T-helper 2 cell treated with Interferon-gamma antibody and Interleukin-4, amounts not matched to agents 5 μg/mL and 100 μg/mL, for 36 hours (primary cell): Measurements from ENCODE around the gene ZNF444.
"Not testable (repeated sequence)": the region's sequence is repeated elsewhere in the genome, so short reads cannot be mapped to it uniquely, and the experiment has no call there.

Source experiments
- DNase-seq: peaks from one replicate; pipeline ENCODE4 v3.0.0; 2021; ENCODE audit warnings: low spot score
- H3K27ac Mint-ChIP-seq: one replicate; pipeline ENCODE4 v1.8.0; 2021; ENCODE audit warnings: mild to moderate bottlenecking, mixed read lengths
- H3K27me3 Mint-ChIP-seq: one replicate; pipeline ENCODE4 v1.8.0; 2021; ENCODE audit warnings: low read depth, mixed read lengths
- H3K36me3 Mint-ChIP-seq: one replicate; pipeline ENCODE4 v1.8.0; 2021; ENCODE audit warnings: low read depth, mixed read lengths
- H3K4me1 Mint-ChIP-seq: one replicate; pipeline ENCODE4 v1.8.0; 2021; ENCODE audit warnings: low read depth, mixed read lengths
- H3K4me3 Mint-ChIP-seq: one replicate; pipeline ENCODE4 v1.8.0; 2022; ENCODE audit warnings: mild to moderate bottlenecking, moderate library complexity, mixed read lengths
- H3K9me3 Mint-ChIP-seq: one replicate; pipeline ENCODE4 v1.8.0; 2021; ENCODE audit warnings: mixed read lengths

Gene ZNF444

GRCh38 chr19:56176310-56176709 is 35.2 kb downstream of the ZNF444 start:
- not testable (repeated sequence) for H3K4me3 Mint-ChIP-seq, H3K36me3 Mint-ChIP-seq, H3K4me1 Mint-ChIP-seq, H3K27me3 Mint-ChIP-seq, DNase-seq, H3K27ac Mint-ChIP-seq, H3K9me3 Mint-ChIP-seq

- no peak for DNase-seq
- Mint-ChIP-seq H3K27ac (no peak overlapping the region), H3K27me3 (no peaks in the 10 kb centered on the region), H3K36me3 (no peaks in the 10 kb centered on the region), H3K4me3 (no peak overlapping the region), H3K9me3 (no peaks in the 10 kb centered on the region), H3K4me1 (peaks cover under 1% of the 10 kb centered on the region)
Observed at GRCh38 chr19:56176881-56177280, 35.8 kb downstream of the ZNF444 start.

GRCh38 chr19:56177564-56178243 is 36.6 kb downstream of the ZNF444 start:
- no peak overlapping the region for H3K27ac Mint-ChIP-seq
- H3K9me3 Mint-ChIP-seq: no peaks in the 10 kb centered on the region
- H3K4me1 Mint-ChIP-seq: no peaks in the 10 kb centered on the region
- no peak overlapping the region for H3K4me3 Mint-ChIP-seq
- H3K27me3 Mint-ChIP-seq: no peaks in the 10 kb centered on the region
- no peak for DNase-seq
- no peaks in the 10 kb centered on the region for H3K36me3 Mint-ChIP-seq

- DNase-seq: no peak
- Mint-ChIP-seq H3K4me3 (no peak overlapping the region), H3K27me3 (no peaks in the 10 kb centered on the region), H3K27ac (no peak overlapping the region), H3K36me3 (no peaks in the 10 kb centered on the region), H3K4me1 (no peaks in the 10 kb centered on the region), H3K9me3 (no peaks in the 10 kb centered on the region)
Observed at GRCh38 chr19:56189785-56190184, 48.7 kb downstream of the ZNF444 start.

GRCh38 chr19:56191115-56191514 is 50.0 kb downstream of the ZNF444 start:
- Mint-ChIP-seq H3K4me3 (no peak overlapping the region), H3K27me3 (no peaks in the 10 kb centered on the region), H3K9me3 (no peaks in the 10 kb centered on the region), H3K36me3 (no peaks in the 10 kb centered on the region), H3K27ac (no peak overlapping the region), H3K4me1 (no peaks in the 10 kb centered on the region)
- DNase-seq: no peak

GRCh38 chr19:56191711-56192110 is 50.6 kb downstream of the ZNF444 start:
- no peaks in the 10 kb centered on the region for H3K9me3 Mint-ChIP-seq
- no peaks in the 10 kb centered on the region for H3K27me3 Mint-ChIP-seq
- H3K4me3 Mint-ChIP-seq: no peak overlapping the region
- H3K4me1 Mint-ChIP-seq: no peaks in the 10 kb centered on the region
- no peaks in the 10 kb centered on the region for H3K36me3 Mint-ChIP-seq
- DNase-seq: no peak
- no peak overlapping the region for H3K27ac Mint-ChIP-seq

- no peak overlapping the region for H3K4me3 Mint-ChIP-seq
- no peaks in the 10 kb centered on the region for H3K4me1 Mint-ChIP-seq
- H3K27me3 Mint-ChIP-seq: no peaks in the 10 kb centered on the region
- no peak overlapping the region for H3K27ac Mint-ChIP-seq
- H3K9me3 Mint-ChIP-seq: no peaks in the 10 kb centered on the region
- H3K36me3 Mint-ChIP-seq: no peaks in the 10 kb centered on the region
- DNase-seq: no peak
Observed at GRCh38 chr19:56193981-56194640, 53.0 kb downstream of the ZNF444 start.

GRCh38 chr19:56197646-56198045 is 56.6 kb downstream of the ZNF444 start, which contains the start of gene ZSCAN5B:
Gene ZSCAN5B, minus strand, starts transcription at chr19:56197783. Its CDS starts 4,731 bp downstream, at chr19:56193052.
- not testable (repeated sequence) for H3K36me3 Mint-ChIP-seq, H3K4me3 Mint-ChIP-seq, H3K4me1 Mint-ChIP-seq, H3K9me3 Mint-ChIP-seq, H3K27me3 Mint-ChIP-seq, H3K27ac Mint-ChIP-seq, DNase-seq

GRCh38 chr19:56199687-56200086 is 58.6 kb downstream of the ZNF444 start:
- no peak for DNase-seq
- Mint-ChIP-seq H3K27ac (no peak overlapping the region), H3K9me3 (no peaks in the 10 kb centered on the region), H3K4me3 (no peak overlapping the region), H3K36me3 (no peaks in the 10 kb centered on the region), H3K27me3 (no peaks in the 10 kb centered on the region), H3K4me1 (no peaks in the 10 kb centered on the region)

- Mint-ChIP-seq H3K4me1 (no peaks in the 10 kb centered on the region), H3K4me3 (no peak within 1 kb of the TSS), H3K9me3 (no peaks in the 10 kb centered on the region), H3K27me3 (no peaks in the 10 kb centered on the region), H3K27ac (no peak within 1 kb of the TSS), H3K36me3 (no peaks in the 10 kb centered on the region)
- DNase-seq: no peak
Observed at GRCh38 chr19:56201973-56202372, 60.9 kb downstream of the ZNF444 start, which contains the start of gene ZSCAN5C. Gene ZSCAN5C, plus strand, starts transcription at chr19:56202273. Its CDS starts 3,641 bp downstream, at chr19:56205914.

GRCh38 chr19:56207581-56207980 is 66.5 kb downstream of the ZNF444 start:
- H3K27me3 Mint-ChIP-seq, H3K4me3 Mint-ChIP-seq, DNase-seq, H3K4me1 Mint-ChIP-seq, H3K27ac Mint-ChIP-seq, H3K36me3 Mint-ChIP-seq, H3K9me3 Mint-ChIP-seq: not testable (repeated sequence)

- Mint-ChIP-seq H3K36me3 (no peaks in the 10 kb centered on the region), H3K9me3 (no peaks in the 10 kb centered on the region), H3K4me3 (no peak overlapping the region), H3K27me3 (no peaks in the 10 kb centered on the region), H3K27ac (no peak overlapping the region), H3K4me1 (no peaks in the 10 kb centered on the region)
- DNase-seq: no peak
Observed at GRCh38 chr19:56209091-56209490, 68.0 kb downstream of the ZNF444 start.

GRCh38 chr19:56210036-56210435 is 68.9 kb downstream of the ZNF444 start:
- not testable (repeated sequence) for H3K36me3 Mint-ChIP-seq, H3K27ac Mint-ChIP-seq, H3K4me3 Mint-ChIP-seq, H3K27me3 Mint-ChIP-seq, H3K4me1 Mint-ChIP-seq, DNase-seq, H3K9me3 Mint-ChIP-seq
